Ascending aorta (tissue), 2 donors: Measurements from ENCODE around the gene GREB1L. TPM values are rescaled to one million over a fixed set of nuclear protein-coding genes. Genes with fewer than 3 reads are reported as not detected.

Experiments used
- DNase-seq, 2 donors: peaks; one replicate each; pipeline ENCODE4 v3.0.0-alpha.2; 2019; ENCODE audit warnings: low spot score in 2 of 2
- H3K27ac ChIP-seq, 2 donors: fragments of 200-600 bp; sonication (generic); one replicate each; pipeline ENCODE4 v1.5.1; 2016 to 2017; ENCODE audit warnings: mild to moderate bottlenecking in 1 of 2
- H3K27me3 ChIP-seq: fragments of 200-600 bp; sonication (generic); one replicate; pipeline ENCODE4 v1.5.1; 2017
- H3K36me3 ChIP-seq, 2 donors: fragments of 200-600 bp; sonication (generic); one replicate each; pipeline ENCODE4 v1.5.1; 2016
- H3K4me1 ChIP-seq, 2 donors: fragments of 200-600 bp; sonication (generic); one replicate each; pipeline ENCODE4 v1.5.1; 2016 to 2017; ENCODE audit warnings: mild to moderate bottlenecking in 1 of 2
- H3K4me3 ChIP-seq, 2 donors: fragments of 200-600 bp; sonication (generic); one replicate each; pipeline ENCODE4 v1.5.1; 2016 to 2017; ENCODE audit warnings: mild to moderate bottlenecking in 1 of 2
- H3K9me3 ChIP-seq, 2 donors: fragments of 200-600 bp; sonication (generic); one replicate each; pipeline ENCODE4 v1.5.1; 2016
- CTCF ChIP-seq, 3 experiments: fragments of 200-600 bp in 2 of 3; fragments of 450-650 bp in 1 of 3; sonication (generic) in 2 of 3; IDR thresholded peaks; one replicate each; pipeline ENCODE4 v1.5.1; 2016 to 2019; ENCODE audit warnings: antibody characterized with exemption in 3 of 3, mild to moderate bottlenecking in 1 of 3, moderate library complexity in 1 of 3
- intact Hi-C: fragments of 100-400 bp; cut with DNase I; formaldehyde crosslinking; loops from one replicate; pipeline ENCODE4 v1.15.1; 2023
- total RNA-seq: library from RNA; depleted of rRNA; stranded (reverse); fragments of >200 nt; gene quantifications from one replicate; pipeline ENCODE4 v1.1.0, GENCODE V29; 2016

Gene GREB1L
- total RNA-seq, 1 donor from 2014 or later, result 2.2 TPM

GRCh38 chr18:21486905-21487437, 244.9 kb downstream of the GREB1L start:
- DNase-seq, result no peak
- no peak for TF ChIP-seq CTCF (IDR thresholded peaks at IDR 0.05)
- no peak overlapping the region for H3K4me3 ChIP-seq
- no peaks in the 10 kb centered on the region for H3K9me3 ChIP-seq
- intact Hi-C loops, result loop anchor here (5.0 kb wide), 2 partner anchors 115 to 365 kb away; partner anchors contain the start of gene ESCO1
- no peak overlapping the region for H3K27ac ChIP-seq
- no peaks in the 10 kb centered on the region for H3K36me3 ChIP-seq
- no peaks in the 10 kb centered on the region for H3K27me3 ChIP-seq
- H3K4me1 ChIP-seq, result no peaks in the 10 kb centered on the region

GRCh38 chr18:21489119-21489750, 247.2 kb downstream of the GREB1L start:
- Histone ChIP-seq H3K36me3 (no peaks in the 10 kb centered on the region), H3K4me3 (no peak overlapping the region), H3K27me3 (no peaks in the 10 kb centered on the region), H3K4me1 (no peaks in the 10 kb centered on the region), H3K27ac (no peak overlapping the region), H3K9me3 (no peaks in the 10 kb centered on the region)
- intact Hi-C loops, result loop anchor here (5.0 kb wide), 2 partner anchors 113 to 363 kb away; partner anchors contain the start of gene ESCO1
- DNase-seq, result no peak
- TF ChIP-seq CTCF (IDR thresholded peaks at IDR 0.05), result peak; percentile 40 to 71 (median 66)

- H3K36me3 ChIP-seq, result no peaks in the 10 kb centered on the region
- H3K27me3 ChIP-seq, result no peaks in the 10 kb centered on the region
- intact Hi-C loops, result loop anchor here (5.0 kb wide), 2 partner anchors 112 to 362 kb away; partner anchors contain the start of gene ESCO1
- no peak for TF ChIP-seq CTCF (IDR thresholded peaks at IDR 0.05)
- no peak for DNase-seq
- H3K4me3 ChIP-seq, result no peak overlapping the region
- H3K27ac ChIP-seq, result no peak overlapping the region
- no peaks in the 10 kb centered on the region for H3K4me1 ChIP-seq
- no peaks in the 10 kb centered on the region for H3K9me3 ChIP-seq
Measured at GRCh38 chr18:21489919-21490495, 248.0 kb downstream of the GREB1L start.

GRCh38 chr18:21490748-21491147, 248.7 kb downstream of the GREB1L start:
- Histone ChIP-seq H3K27me3 (no peaks in the 10 kb centered on the region), H3K4me3 (no peak overlapping the region), H3K4me1 (no peaks in the 10 kb centered on the region), H3K9me3 (no peaks in the 10 kb centered on the region), H3K36me3 (no peaks in the 10 kb centered on the region), H3K27ac (no peak overlapping the region)
- intact Hi-C loops, result no loop called here
- TF ChIP-seq CTCF (IDR thresholded peaks at IDR 0.05), result no peak
- no peak for DNase-seq

- H3K4me3 ChIP-seq, result no peak overlapping the region
- H3K4me1 ChIP-seq, result no peaks in the 10 kb centered on the region
- peaks cover 0 to 9% of the 10 kb centered on the region in 2 donors for H3K36me3 ChIP-seq
- DNase-seq, result no peak
- H3K27me3 ChIP-seq, result no peaks in the 10 kb centered on the region
- intact Hi-C loops, result no loop called here
- no peaks in the 10 kb centered on the region for H3K9me3 ChIP-seq
- no peak for TF ChIP-seq CTCF (IDR thresholded peaks at IDR 0.05)
- H3K27ac ChIP-seq, result no peak overlapping the region
Measured at GRCh38 chr18:21496277-21496835, 254.3 kb downstream of the GREB1L start.
